H1 (cell line): ENCODE data around the gene ASPHD2. TPM values are rescaled to one million over a fixed set of nuclear protein-coding genes. Genes with fewer than 3 reads are reported as not detected.

Experiments used
- CTCF ChIA-PET: fragments of 300-600 bp; sonication (Branson Sonifier 250); formaldehyde crosslinking; loops from one replicate; lab custom pipeline; 2021; ENCODE audit not compliant: partially characterized antibody; lab: Charles Lee
- POLR2A ChIA-PET: fragments of 300-600 bp; sonication (Branson Sonifier 250); formaldehyde crosslinking; loops from one replicate; lab custom pipeline; 2021; ENCODE audit warnings: inconsistent platforms; ENCODE audit not compliant: partially characterized antibody; lab: Charles Lee
- DNase-seq, 2 experiments: peaks; one replicate each; pipeline versions ENCODE4 v3.0.0 to v3.0.0-alpha.2; 2010 to 2022; ENCODE audit warnings: low spot score in 2 of 2, low read depth in 1 of 2, mixed read lengths in 1 of 2
- FAIRE-seq: peaks from 2 replicates; lab custom pipeline; 2011; peaks lifted over from hg19 to GRCh38; lab: Jason Lieb, UNC
- H2AFZ ChIP-seq: 2 replicates; pipeline ENCODE4 v1.8.1; 2012; ENCODE audit warnings: low read length, inconsistent platforms
- H2AK5ac ChIP-seq: 2 replicates; pipeline ENCODE4 v1.6.1; 2013; ENCODE audit warnings: low read depth, low read length
- H2BK120ac ChIP-seq: replicated peaks from 2 replicates; pipeline ENCODE3; 2013; ENCODE audit warnings: low read depth, low read length, inconsistent platforms
- H2BK12ac ChIP-seq: 2 replicates; pipeline ENCODE4 v1.6.1; 2013; ENCODE audit warnings: low read depth, low read length
- H2BK15ac ChIP-seq: 2 replicates; pipeline ENCODE4 v1.6.1; 2013; ENCODE audit warnings: low read length
- H2BK20ac ChIP-seq: 2 replicates; pipeline ENCODE4 v1.6.1; 2013; ENCODE audit warnings: low read length
- H2BK5ac ChIP-seq: 2 replicates; pipeline ENCODE4 v1.6.1; 2013; ENCODE audit warnings: low read depth, low read length
- H3K14ac ChIP-seq: 2 replicates; pipeline ENCODE4 v1.6.1; 2013; ENCODE audit warnings: inconsistent platforms; ENCODE audit not compliant: insufficient read length
- H3K18ac ChIP-seq: 2 replicates; pipeline ENCODE4 v1.6.1; 2013; ENCODE audit warnings: low read length; ENCODE audit errors: extremely low read depth
- H3K23ac ChIP-seq: 2 replicates; pipeline ENCODE4 v1.6.1; 2013; ENCODE audit warnings: inconsistent platforms; ENCODE audit not compliant: insufficient read length
- H3K23me2 ChIP-seq: 2 replicates; pipeline ENCODE4 v1.6.1; 2013; ENCODE audit warnings: low read depth, low read length
- H3K27ac ChIP-seq: 2 replicates; pipeline ENCODE4 v1.6.1; 2011; ENCODE audit warnings: low read depth, low read length, inconsistent platforms
- H3K27me3 ChIP-seq, 4 experiments: replicated peaks in 1 of 4; 1 replicate in 1 of 4; 2 replicates in 3 of 4; pipeline versions ENCODE4 v1.6.1 to v1.8.1; 2011 to 2013; ENCODE audit warnings: low read length in 3 of 4, mild to moderate bottlenecking in 3 of 4, inconsistent platforms in 2 of 4, mixed read lengths in 2 of 4, moderate library complexity in 1 of 4; ENCODE audit not compliant: control insufficient read depth in 3 of 4, insufficient read depth in 3 of 4; ENCODE audit errors: extremely low read depth in 1 of 4
- H3K36me3 ChIP-seq, 4 experiments: 2 replicates each; pipeline versions ENCODE4 v1.6.1 to v1.8.1; 2011 to 2013; ENCODE audit warnings: mild to moderate bottlenecking in 4 of 4, low read length in 3 of 4, moderate library complexity in 2 of 4, control low read depth in 1 of 4, inconsistent platforms in 1 of 4; ENCODE audit not compliant: insufficient read depth in 4 of 4, control insufficient read depth in 2 of 4
- H3K4ac ChIP-seq: replicated peaks from 2 replicates; pipeline ENCODE3; 2013; ENCODE audit warnings: low read length, low read depth, mixed read lengths, inconsistent platforms; ENCODE audit not compliant: insufficient read length
- H3K4me1 ChIP-seq, 4 experiments: replicated peaks in 1 of 4; 1 replicate in 1 of 4; 2 replicates in 3 of 4; pipeline versions ENCODE4 v1.6.1 to v1.8.1; 2011 to 2013; ENCODE audit warnings: low read length in 3 of 4, inconsistent platforms in 2 of 4, mixed read lengths in 1 of 4; ENCODE audit not compliant: insufficient read depth in 4 of 4, control insufficient read depth in 3 of 4
- H3K4me2 ChIP-seq, 2 experiments: 2 replicates each; pipeline versions ENCODE4 v1.6.1 to v1.8.1; 2011 to 2013; ENCODE audit warnings: low read depth in 2 of 2, low read length in 2 of 2, control low read depth in 1 of 2, inconsistent platforms in 1 of 2, mild to moderate bottlenecking in 1 of 2; ENCODE audit not compliant: insufficient read depth in 1 of 2
- H3K4me3 ChIP-seq, 4 experiments: fragments of 200-600, 300-600 bp in 1 of 4; sonication (generic), shearing (Covaris generic), sonication (Bioruptor Twin) in 1 of 4; 2 replicates each; pipeline versions ENCODE4 v1.5.1 to v1.8.1; 2011 to 2016; ENCODE audit warnings: low read length in 4 of 4, low read depth in 3 of 4, control low read depth in 2 of 4, inconsistent platforms in 2 of 4, mild to moderate bottlenecking in 2 of 4, mixed read lengths in 1 of 4, moderate library complexity in 1 of 4; ENCODE audit not compliant: insufficient read depth in 2 of 4; ENCODE audit errors: extremely low read depth in 1 of 4
- H3K56ac ChIP-seq: replicated peaks from 2 replicates; pipeline ENCODE3; 2013; ENCODE audit warnings: low read depth, mild to moderate bottlenecking, mixed read lengths, low read length, inconsistent platforms; ENCODE audit not compliant: insufficient read length
- H3K79me1 ChIP-seq: 2 replicates; pipeline ENCODE4 v1.6.1; 2013; ENCODE audit warnings: low read depth, low read length, control low read depth
- H3K79me2 ChIP-seq, 2 experiments: 2 replicates each; pipeline versions ENCODE4 v1.6.1 to v1.8.1; 2012 to 2013; ENCODE audit warnings: low read length in 2 of 2, mild to moderate bottlenecking in 2 of 2, inconsistent platforms in 1 of 2; ENCODE audit not compliant: insufficient read depth in 2 of 2, control insufficient read depth in 1 of 2
- H3K9ac ChIP-seq, 4 experiments: replicated peaks in 1 of 4; 1 replicate in 1 of 4; 2 replicates in 3 of 4; pipeline versions ENCODE4 v1.6.1 to v1.8.1; 2011 to 2013; ENCODE audit warnings: low read depth in 3 of 4, low read length in 3 of 4, control low read depth in 2 of 4, mild to moderate bottlenecking in 2 of 4, moderate library complexity in 2 of 4, inconsistent platforms in 1 of 4; ENCODE audit errors: extremely low read depth in 1 of 4
- H3K9me3 ChIP-seq, 2 experiments: 2 replicates each; pipeline versions ENCODE4 v1.6.1 to v1.8.1; 2012 to 2013; ENCODE audit warnings: mild to moderate bottlenecking in 2 of 2, moderate library complexity in 2 of 2, control low read depth in 1 of 2, inconsistent platforms in 1 of 2, low read depth in 1 of 2, low read length in 1 of 2, mixed read lengths in 1 of 2; ENCODE audit not compliant: insufficient read depth in 2 of 2
- H4K20me1 ChIP-seq, 2 experiments: replicated peaks in 1 of 2; 2 replicates each; pipeline versions ENCODE3 to v1.8.1; 2011 to 2013; ENCODE audit warnings: inconsistent platforms in 2 of 2, low read length in 2 of 2, mild to moderate bottlenecking in 1 of 2; ENCODE audit not compliant: insufficient read depth in 2 of 2, control insufficient read depth in 1 of 2
- H4K5ac ChIP-seq: 2 replicates; pipeline ENCODE4 v1.6.1; 2013; ENCODE audit warnings: low read length, low read depth, mixed read lengths, inconsistent platforms; ENCODE audit not compliant: insufficient read length
- H4K8ac ChIP-seq: 2 replicates; pipeline ENCODE4 v1.8.0; 2013; ENCODE audit warnings: mild to moderate bottlenecking, moderate library complexity, low read length, inconsistent platforms; ENCODE audit not compliant: insufficient read depth; ENCODE audit errors: extremely low read depth
- H4K91ac ChIP-seq: replicated peaks from 2 replicates; pipeline ENCODE3; 2013; ENCODE audit warnings: low read length, mixed read lengths, inconsistent platforms; ENCODE audit not compliant: insufficient read length
- ATF3 ChIP-seq: IDR thresholded peaks from 2 replicates; pipeline ENCODE4 v1.6.1; 2011; ENCODE audit warnings: low read depth, mild to moderate bottlenecking, low read length; ENCODE audit not compliant: insufficient read depth
- CTCF ChIP-seq, 3 experiments: IDR thresholded peaks; 1 replicate in 2 of 3; 2 replicates in 1 of 3; pipeline versions ENCODE4 v1.5.1 to v1.6.1; 2011; ENCODE audit warnings: low read length in 3 of 3, mild to moderate bottlenecking in 3 of 3, inconsistent platforms in 2 of 3, low read depth in 1 of 3, moderate library complexity in 1 of 3; ENCODE audit not compliant: insufficient read depth in 1 of 3; ENCODE audit errors: control extremely low read depth in 1 of 3
- KDM1A ChIP-seq: fragments of 200-600, 300-600 bp; sonication (generic); IDR thresholded peaks from 2 replicates; pipeline ENCODE4 v1.7.1; 2016; ENCODE audit warnings: mild to moderate bottlenecking, low read length, borderline replicate concordance
- RAD21 ChIP-seq, 2 experiments: IDR thresholded peaks in 1 of 2; conservative IDR thresholded peaks in 1 of 2; 2 replicates each; pipeline ENCODE4 v1.6.1; 2011; ENCODE audit warnings: low read depth in 2 of 2, low read length in 2 of 2, improper control_type of control experiment in 1 of 2, inconsistent platforms in 1 of 2, mild to moderate bottlenecking in 1 of 2, moderate library complexity in 1 of 2
- WGBS, 2 experiments: shearing (Covaris generic) in 1 of 2; methylation state at CpG; one replicate each; pipeline versions ENCODE4 v1.1.6 to v1.1.7; 2013 to 2015; ENCODE audit warnings: low lambda C conversion rate in 2 of 2, mixed read lengths in 2 of 2, inconsistent platforms in 1 of 2, low coverage in 1 of 2, missing lambda C conversion rate in 1 of 2; ENCODE audit not compliant: insufficient replicate concordance in 2 of 2, insufficient coverage in 1 of 2, insufficient read length in 1 of 2; ENCODE audit errors: extremely low coverage in 1 of 2, missing lambda C conversion rate in 1 of 2; 5-methylcytosine and 5-hydroxymethylcytosine counted together
- polyA plus RNA-seq, 7 experiments: library from polyadenylated mRNA; depleted of rRNA in 3 of 7; stranded (reverse) in 5 of 7; unstranded in 2 of 7; fragments of >200 nt in 5 of 7; fragments of 200-250 nt in 2 of 7; gene quantifications; 1 replicate in 5 of 7; 2 replicates in 1 of 7; 4 replicates in 1 of 7; pipeline versions ENCODE4 v1.2.1 to v1.2.3, GENCODE V29; 2011 to 2013; ENCODE audit warnings: missing spikeins in 2 of 7, mixed read lengths in 2 of 7
- total RNA-seq: library from RNA; stranded (reverse); fragmentation: NEBNext Ultra II Directional; extraction: Animal tissue kit (Norgen Biotek cat#: 25700); gene quantifications from 2 replicates; pipeline ENCODE4 v1.2.1, GENCODE V29; 2021

ASPHD2 gene
- total and polyA plus RNA-seq, 2 of the 8 experiments (the other 6 are each of a cell fraction or from before 2014, with no cell fraction given) = 7.2 to 11.0 TPM

GRCh38 chr22:26437694-26438392 is 8.8 kb downstream of the ASPHD2 start:
- H3K18ac ChIP-seq = no peak overlapping the region
- H3K23ac ChIP-seq = no peak overlapping the region
- no peak overlapping the region for H3K9ac ChIP-seq
- H3K27ac ChIP-seq = no peak overlapping the region
- H2BK15ac ChIP-seq = no peak overlapping the region
- H2BK5ac ChIP-seq = no peak overlapping the region
- no peak overlapping the region for H2AK5ac ChIP-seq
- no peak overlapping the region for H3K4me3 ChIP-seq
- peaks cover 12% of the 10 kb centered on the region for H3K79me1 ChIP-seq
- H3K4me2 ChIP-seq = no peak overlapping the region
- H3K23me2 ChIP-seq = 0 out of 2 replicates have a peak, but pooled peaks cover 2% of the 10 kb centered on the region
- no peaks in the 10 kb centered on the region for H3K27me3 ChIP-seq
- H3K4ac ChIP-seq = no peak overlapping the region
- H4K8ac ChIP-seq = no peak overlapping the region; the same call in 1 of the 2 replicates
- H3K14ac ChIP-seq = no peak overlapping the region
- H3K36me3 ChIP-seq = peaks cover 0 to 7% (median 4%) of the 10 kb centered on the region in 4 experiments; a peak in 4 of 8 replicates
- H3K4me1 ChIP-seq = no peaks in the 10 kb centered on the region
- ChIA-PET POLR2A (interaction anchor here (1.0 to 5.1 kb wide), 5 partner anchors 8 to 68 kb away, joined by 3 to 14 read pairs (median 7); partner anchors contain the start of genes ASPHD2, HPS4 and SRRD), CTCF (interaction anchor here (0.6 to 3.9 kb wide), 20 partner anchors 9 to 716 kb away, joined by 3 to 23 read pairs (median 4); partner anchors contain the start of gene ASPHD2)
- no peak for FAIRE-seq
- H3K9me3 ChIP-seq = no peaks in the 10 kb centered on the region
- no peak overlapping the region for H4K91ac ChIP-seq
- H2BK120ac ChIP-seq = no peak overlapping the region
- peaks cover 1 to 11% of the 10 kb centered on the region in 2 experiments for H4K20me1 ChIP-seq
- no peaks in the 10 kb centered on the region; a peak in 1 of 4 replicates for H3K79me2 ChIP-seq
- DNase-seq = no peak
- H2AFZ ChIP-seq = no peak overlapping the region
- TF ChIP-seq ATF3 = no peak
- peak; percentile 40 to 48 (median 41); a peak in 3 of 4 replicates for TF ChIP-seq CTCF (IDR thresholded peaks at IDR 0.05; ENCODE audit: control extremely low read depth in 1 of 3, insufficient read depth in 1 of 3, low read depth in 1 of 3, low read length in 3 of 3)
- peak in 1 of 2 experiments; percentile 30; a peak in 2 of 4 replicates for TF ChIP-seq RAD21 (IDR thresholded peaks at IDR 0.05 in 1 of 2, conservative IDR thresholded peaks at IDR 0.05 in 1 of 2; ENCODE audit: low read depth in 2 of 2, low read length in 2 of 2)
- no peak for TF ChIP-seq KDM1A
- H4K5ac ChIP-seq = no peak overlapping the region
- H2BK20ac ChIP-seq = no peak overlapping the region
- no peak overlapping the region for H3K56ac ChIP-seq
- no peak overlapping the region for H2BK12ac ChIP-seq
- WGBS, 2 experiments = 82% methylated on average over 14 of the region's 14 CpGs; no CpG with 5 or more reads in 1 of the 2 experiments
